ENCODE results near the gene LRSAM1. TPM values are rescaled to one million over a fixed set of nuclear protein-coding genes. Genes with fewer than 3 reads are reported as not detected.

Gene LRSAM1
- total RNA-seq, 1 donor from 2014 or later, result 25.9 TPM

- Histone ChIP-seq H3K27ac (no peak overlapping the region), H3K36me3 (peaks cover 97% of the 10 kb centered on the region), H3K4me3 (no peak overlapping the region), H3K27me3 (ENCODE audit: low read depth) (no peaks in the 10 kb centered on the region), H3K4me1 (peaks cover 10% of the 10 kb centered on the region), H3K9me3 (no peaks in the 10 kb centered on the region)
- intact Hi-C loops (cut with DNase I), result no loop called here
- TF ChIP-seq CTCF (IDR thresholded peaks at IDR 0.05), result no peak
- DNase-seq, result no peak
- no peak for ATAC-seq
Measured at GRCh38 chr9:127444283-127444920, 6.9 kb upstream of the LRSAM1 start.

GRCh38 chr9:127444921-127445850 is 6.1 kb upstream of the LRSAM1 start:
- no peak overlapping the region for H3K27ac ChIP-seq
- intact Hi-C loops (cut with DNase I), result no loop called here
- peak in 1 of 2 donors; percentile 3 for ATAC-seq

GRCh38 chr9:127445851-127446712 is 5.2 kb upstream of the LRSAM1 start:
- intact Hi-C loops (cut with DNase I), result no loop called here
- ATAC-seq, result no peak
- TF ChIP-seq CTCF (IDR thresholded peaks at IDR 0.05), result no peak
- Histone ChIP-seq H3K4me3 (no peak overlapping the region), H3K27me3 (ENCODE audit: low read depth) (no peaks in the 10 kb centered on the region), H3K4me1 (peaks cover 21% of the 10 kb centered on the region), H3K27ac (no peak overlapping the region), H3K36me3 (peaks cover 85% of the 10 kb centered on the region), H3K9me3 (no peaks in the 10 kb centered on the region)
- DNase-seq, result no peak

More at GRCh38 chr9:127444921-127445850, 6.1 kb upstream of the LRSAM1 start:
- Histone ChIP-seq H3K27me3 (ENCODE audit: low read depth) (no peaks in the 10 kb centered on the region), H3K9me3 (no peaks in the 10 kb centered on the region), H3K36me3 (peaks cover 94% of the 10 kb centered on the region), H3K4me1 (peaks cover 18% of the 10 kb centered on the region), H3K4me3 (no peak overlapping the region)
- TF ChIP-seq CTCF (IDR thresholded peaks at IDR 0.05), result no peak
- DNase-seq, result no peak

GRCh38 chr9:127446713-127447415 is 4.4 kb upstream of the LRSAM1 start:
- H3K27me3 ChIP-seq (ENCODE audit: low read depth), result no peaks in the 10 kb centered on the region
- H3K4me1 ChIP-seq, result peaks cover 22% of the 10 kb centered on the region
- no peak for TF ChIP-seq CTCF (IDR thresholded peaks at IDR 0.05)
- DNase-seq (no peak), ATAC-seq (no peak)
- no peak overlapping the region for H3K4me3 ChIP-seq
- H3K36me3 ChIP-seq, result peaks cover 77% of the 10 kb centered on the region
- no peak overlapping the region for H3K27ac ChIP-seq
- intact Hi-C loops (cut with DNase I), result no loop called here
- H3K9me3 ChIP-seq, result no peaks in the 10 kb centered on the region
